ENCODE measurements around the gene FNDC4. TPM values are rescaled to one million over a fixed set of nuclear protein-coding genes. Genes with fewer than 3 reads are reported as not detected.
A peak's percentile ranks its signal among the peaks of the same experiment; 100 is the strongest.

Gene FNDC4
- total RNA-seq, 1 donor from 2014 or later, result 28.2 TPM

DNA sequence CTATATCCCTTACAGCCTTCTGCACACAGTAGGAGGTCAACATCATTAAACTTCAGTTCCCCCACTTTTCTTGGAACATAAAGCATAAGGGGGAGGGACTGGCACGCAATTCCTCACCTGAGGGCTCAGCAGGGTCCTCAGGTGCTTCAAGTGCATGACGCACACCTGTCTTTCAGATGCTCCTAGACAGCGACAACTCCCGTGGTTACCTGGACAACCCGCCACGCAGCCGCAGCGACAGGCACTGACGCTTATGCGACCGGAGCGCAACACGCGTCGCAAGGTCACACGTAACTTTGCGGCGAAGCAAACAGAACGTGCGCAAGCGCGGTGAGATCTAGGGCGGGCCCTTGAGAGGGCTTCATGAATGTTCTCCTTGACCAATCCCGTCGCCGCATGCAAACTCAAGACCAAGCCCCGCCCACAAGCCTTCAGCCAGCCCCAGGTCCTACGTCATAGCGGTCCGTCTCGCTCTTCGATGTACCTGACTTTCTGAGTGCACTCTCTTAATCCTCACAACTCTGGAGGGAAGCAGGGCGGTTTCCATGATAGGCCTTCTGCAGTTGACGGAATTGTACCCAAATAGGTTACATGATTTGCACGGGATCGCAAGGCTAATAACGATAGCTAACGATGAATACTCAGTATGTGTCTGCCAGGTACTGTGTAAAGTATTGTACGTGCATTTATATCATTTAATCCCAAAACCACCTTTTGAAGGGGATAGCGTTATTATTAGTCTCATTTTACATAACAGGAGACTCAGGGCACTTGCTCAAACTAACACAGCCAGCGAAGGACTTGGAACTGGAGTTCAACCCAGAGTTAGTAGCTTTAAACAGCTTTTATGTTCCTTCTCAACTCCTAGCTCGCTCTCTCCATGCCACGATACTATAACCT lies 5.3 kb downstream of the FNDC4 start, which contains the start of gene IFT172:
TSS of gene IFT172 (minus strand) at position 246 of the 900 bp plus-strand sequence. CDS start at position 156, 90 bp downstream.
- peak within 1 kb of the TSS; percentile 87 for H3K4me3 ChIP-seq (ENCODE audit: low read depth, low read length)
- DNase-seq (ENCODE audit: low read depth), result peak; percentile 99
- TF ChIP-seq, protein P1, sequence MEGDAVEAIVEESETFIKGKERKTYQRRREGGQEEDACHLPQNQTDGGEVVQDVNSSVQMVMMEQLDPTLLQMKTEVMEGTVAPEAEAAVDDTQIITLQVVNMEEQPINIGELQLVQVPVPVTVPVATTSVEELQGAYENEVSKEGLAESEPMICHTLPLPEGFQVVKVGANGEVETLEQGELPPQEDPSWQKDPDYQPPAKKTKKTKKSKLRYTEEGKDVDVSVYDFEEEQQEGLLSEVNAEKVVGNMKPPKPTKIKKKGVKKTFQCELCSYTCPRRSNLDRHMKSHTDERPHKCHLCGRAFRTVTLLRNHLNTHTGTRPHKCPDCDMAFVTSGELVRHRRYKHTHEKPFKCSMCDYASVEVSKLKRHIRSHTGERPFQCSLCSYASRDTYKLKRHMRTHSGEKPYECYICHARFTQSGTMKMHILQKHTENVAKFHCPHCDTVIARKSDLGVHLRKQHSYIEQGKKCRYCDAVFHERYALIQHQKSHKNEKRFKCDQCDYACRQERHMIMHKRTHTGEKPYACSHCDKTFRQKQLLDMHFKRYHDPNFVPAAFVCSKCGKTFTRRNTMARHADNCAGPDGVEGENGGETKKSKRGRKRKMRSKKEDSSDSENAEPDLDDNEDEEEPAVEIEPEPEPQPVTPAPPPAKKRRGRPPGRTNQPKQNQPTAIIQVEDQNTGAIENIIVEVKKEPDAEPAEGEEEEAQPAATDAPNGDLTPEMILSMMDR (IDR thresholded peaks at IDR 0.05; ENCODE audit: insufficient read depth, low read length, poor library complexity, severe bottlenecking), result no peak
- no peaks in the 10 kb centered on the region for H3K27me3 ChIP-seq (ENCODE audit: control insufficient read depth, insufficient read depth, low read length)
- no peaks in the 10 kb centered on the region for H3K36me3 ChIP-seq (ENCODE audit: control insufficient read depth, insufficient read depth, low read length)

DNA sequence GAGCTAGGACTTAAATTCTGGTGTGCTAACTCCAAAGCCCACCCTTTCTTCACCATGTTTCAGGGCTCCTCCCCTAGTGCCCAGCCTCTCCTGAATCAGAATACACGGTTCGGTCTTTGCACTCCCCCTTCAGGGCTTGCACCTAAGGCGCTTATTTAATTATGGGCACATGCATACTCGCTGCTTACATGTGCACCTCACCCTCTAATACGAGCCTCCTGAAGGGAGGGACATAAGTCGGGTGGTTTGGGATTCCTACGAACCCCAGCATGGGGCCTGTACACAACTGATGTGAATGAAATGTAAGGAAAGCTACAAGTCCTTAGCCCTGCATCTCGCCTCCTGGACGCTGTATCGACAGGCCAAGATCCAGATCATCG lies 5.9 kb downstream of the FNDC4 start:
- Histone ChIP-seq H3K27me3 (ENCODE audit: control insufficient read depth, insufficient read depth, low read length) (no peaks in the 10 kb centered on the region), H3K36me3 (ENCODE audit: control insufficient read depth, insufficient read depth, low read length) (no peaks in the 10 kb centered on the region), H3K4me3 (ENCODE audit: low read depth, low read length) (peak overlapping the region; percentile 87)
- TF ChIP-seq, protein P1 (IDR thresholded peaks at IDR 0.05; ENCODE audit: insufficient read depth, low read length, poor library complexity, severe bottlenecking), result no peak
- no peak for DNase-seq (ENCODE audit: low read depth)

DNA sequence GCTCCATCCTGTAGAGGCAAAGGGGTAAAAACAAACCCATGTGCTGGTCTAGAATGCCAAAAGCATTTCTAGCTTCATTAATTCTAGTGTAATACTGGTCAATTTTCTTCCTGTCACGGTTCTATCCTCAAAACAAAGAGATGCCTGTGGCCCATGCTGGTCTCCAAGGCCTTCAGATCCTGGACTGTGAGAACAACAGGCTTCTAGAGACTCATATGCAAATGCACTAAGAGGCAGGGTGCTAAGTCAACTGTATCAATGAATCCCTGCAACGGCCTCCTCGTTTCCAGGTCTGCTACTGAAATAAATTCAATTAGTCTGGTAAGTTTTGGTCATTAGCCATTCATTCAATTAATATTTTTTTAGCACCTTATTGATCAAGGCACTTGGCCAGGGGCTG lies 9.5 kb downstream of the FNDC4 start:
- TF ChIP-seq, protein P1 (IDR thresholded peaks at IDR 0.05; ENCODE audit: insufficient read depth, low read length, poor library complexity, severe bottlenecking), result no peak
- DNase-seq (ENCODE audit: low read depth), result no peak
- H3K36me3 ChIP-seq (ENCODE audit: control insufficient read depth, insufficient read depth, low read length), result no peaks in the 10 kb centered on the region
- no peak overlapping the region for H3K4me3 ChIP-seq (ENCODE audit: low read depth, low read length)
- no peaks in the 10 kb centered on the region for H3K27me3 ChIP-seq (ENCODE audit: control insufficient read depth, insufficient read depth, low read length)

DNA sequence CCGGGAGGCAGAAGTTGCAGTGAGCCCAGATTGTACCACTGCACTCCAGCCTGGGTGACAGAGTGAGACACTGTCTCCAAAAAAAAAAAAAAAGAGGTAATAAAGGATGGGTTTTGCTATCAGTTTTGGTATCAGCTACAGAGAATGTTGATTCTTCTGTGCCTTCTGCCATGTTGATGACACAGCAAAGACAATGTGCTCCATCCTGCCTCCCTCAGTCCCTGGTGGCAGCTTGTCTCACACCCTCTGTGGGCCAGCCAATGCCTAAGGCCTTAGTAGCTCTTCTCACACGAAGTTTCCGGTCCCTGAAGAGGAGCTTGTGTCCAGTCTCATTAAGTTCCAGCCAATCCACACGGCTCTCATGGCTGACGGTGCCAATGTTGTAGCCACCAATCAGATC lies 23.0 kb downstream of the FNDC4 start:
- Histone ChIP-seq H3K4me3 (ENCODE audit: low read depth, low read length) (no peak overlapping the region), H3K36me3 (ENCODE audit: control insufficient read depth, insufficient read depth, low read length) (no peaks in the 10 kb centered on the region), H3K27me3 (ENCODE audit: control insufficient read depth, insufficient read depth, low read length) (no peaks in the 10 kb centered on the region)
- TF ChIP-seq, protein P1 (IDR thresholded peaks at IDR 0.05; ENCODE audit: insufficient read depth, low read length, poor library complexity, severe bottlenecking), result no peak
- no peak for DNase-seq (ENCODE audit: low read depth)

DNA sequence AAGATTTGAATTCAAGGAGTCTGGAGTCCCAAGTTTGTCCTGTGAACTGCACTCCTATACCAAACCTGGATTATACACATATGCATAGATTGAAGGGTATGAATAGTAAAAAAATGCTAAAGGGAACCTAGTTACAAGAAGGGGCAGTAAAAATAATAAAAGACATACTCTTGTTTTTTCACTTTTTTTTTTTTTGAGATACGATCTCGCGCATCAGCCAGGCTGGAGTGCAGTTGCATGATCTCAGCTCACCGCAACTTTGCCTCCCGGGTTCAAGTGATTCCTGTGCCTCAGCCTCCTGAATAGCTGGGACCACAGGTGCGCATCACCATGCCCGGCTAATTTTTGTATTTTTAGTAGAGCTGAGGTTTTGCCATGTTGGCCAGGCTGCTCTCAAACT lies 30.6 kb downstream of the FNDC4 start:
- TF ChIP-seq, protein P1 (IDR thresholded peaks at IDR 0.05; ENCODE audit: insufficient read depth, low read length, poor library complexity, severe bottlenecking), result no peak
- H3K36me3 ChIP-seq (ENCODE audit: control insufficient read depth, insufficient read depth, low read length), result no peaks in the 10 kb centered on the region
- DNase-seq (ENCODE audit: low read depth), result no peak
- H3K27me3 ChIP-seq (ENCODE audit: control insufficient read depth, insufficient read depth, low read length), result no peaks in the 10 kb centered on the region
- no peak overlapping the region for H3K4me3 ChIP-seq (ENCODE audit: low read depth, low read length)
